Mammary epithelial cell (primary cell): ENCODE results near the gene KRTDAP.

Experiments used
- CTCF ChIP-seq, 2 donors: IDR thresholded peaks in 1 of 2; conservative IDR thresholded peaks in 1 of 2; 2 replicates each; pipeline ENCODE4 v1.5.1; 2011 to 2012; ENCODE audit warnings: inconsistent platforms in 2 of 2, low read length in 2 of 2, mild to moderate bottlenecking in 2 of 2, control low read depth in 1 of 2, low read depth in 1 of 2; ENCODE audit not compliant: insufficient read depth in 1 of 2; ENCODE audit errors: extremely low read depth in 1 of 2
- EZH2 ChIP-seq: IDR thresholded peaks from 2 replicates; pipeline ENCODE4 v1.6.1; 2012; ENCODE audit warnings: low read length, inconsistent platforms, borderline replicate concordance

- TF ChIP-seq CTCF (conservative IDR thresholded peaks at IDR 0.05 in 1 of 2, IDR thresholded peaks at IDR 0.05 in 1 of 2; ENCODE audit: extremely low read depth in 1 of 2, insufficient read depth in 1 of 2, low read depth in 1 of 2, low read length in 2 of 2) (no peak), EZH2 (no peak)
These were observed 29.2 kb downstream of the KRTDAP start for GRCh38 chr19:35461060-35461459.
